GM10266 (cell line): ENCODE data around the gene KAZN.

ENCODE experiments used
- DNase-seq: peaks from one replicate; pipeline ENCODE4 v3.0.0; 2012; ENCODE audit errors: extremely low spot score
- TF ChIP-seq, protein P1 (sequence below): IDR thresholded peaks from 2 replicates; pipeline ENCODE4 v1.5.1; 2012; ENCODE audit warnings: mild to moderate bottlenecking, low read depth; ENCODE audit not compliant: control insufficient read depth, insufficient read depth; ENCODE audit errors: missing control alignments

The KAZN gene

DNA sequence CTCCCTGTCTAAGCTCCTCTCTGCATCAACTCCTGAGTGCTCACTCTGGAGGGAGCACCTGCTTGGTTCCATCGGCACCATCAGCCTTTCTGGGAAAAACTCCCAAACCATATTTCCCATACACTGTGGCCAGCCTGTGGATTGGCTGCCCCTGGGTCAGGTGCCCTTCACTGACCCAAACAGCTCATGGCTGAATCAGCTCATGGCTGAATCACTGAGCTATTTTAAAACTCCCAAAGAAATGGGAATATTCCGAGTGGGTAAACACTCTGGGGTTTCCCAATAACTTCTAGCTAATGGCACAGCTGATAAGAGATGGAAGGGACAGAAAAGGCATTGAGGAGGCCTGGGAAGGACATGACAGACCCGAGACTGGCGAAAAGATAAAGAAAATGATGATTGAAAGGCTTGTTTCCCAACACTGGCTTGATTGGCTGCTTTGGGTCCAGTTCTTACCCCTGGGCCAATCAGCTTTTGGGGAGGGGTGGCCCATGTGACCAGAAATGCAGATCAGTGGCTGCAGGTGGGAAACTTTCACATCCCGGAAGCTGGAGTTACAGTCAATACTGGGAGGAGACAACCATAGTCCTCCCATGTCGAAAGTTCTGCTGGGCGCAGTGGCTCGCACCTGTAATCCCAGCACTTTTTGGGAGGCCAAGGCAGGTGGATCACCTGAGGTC, 37.3 kb upstream of the KAZN start:
- TF ChIP-seq, protein P1, sequence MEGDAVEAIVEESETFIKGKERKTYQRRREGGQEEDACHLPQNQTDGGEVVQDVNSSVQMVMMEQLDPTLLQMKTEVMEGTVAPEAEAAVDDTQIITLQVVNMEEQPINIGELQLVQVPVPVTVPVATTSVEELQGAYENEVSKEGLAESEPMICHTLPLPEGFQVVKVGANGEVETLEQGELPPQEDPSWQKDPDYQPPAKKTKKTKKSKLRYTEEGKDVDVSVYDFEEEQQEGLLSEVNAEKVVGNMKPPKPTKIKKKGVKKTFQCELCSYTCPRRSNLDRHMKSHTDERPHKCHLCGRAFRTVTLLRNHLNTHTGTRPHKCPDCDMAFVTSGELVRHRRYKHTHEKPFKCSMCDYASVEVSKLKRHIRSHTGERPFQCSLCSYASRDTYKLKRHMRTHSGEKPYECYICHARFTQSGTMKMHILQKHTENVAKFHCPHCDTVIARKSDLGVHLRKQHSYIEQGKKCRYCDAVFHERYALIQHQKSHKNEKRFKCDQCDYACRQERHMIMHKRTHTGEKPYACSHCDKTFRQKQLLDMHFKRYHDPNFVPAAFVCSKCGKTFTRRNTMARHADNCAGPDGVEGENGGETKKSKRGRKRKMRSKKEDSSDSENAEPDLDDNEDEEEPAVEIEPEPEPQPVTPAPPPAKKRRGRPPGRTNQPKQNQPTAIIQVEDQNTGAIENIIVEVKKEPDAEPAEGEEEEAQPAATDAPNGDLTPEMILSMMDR = no peak
- no peak for DNase-seq

DNA sequence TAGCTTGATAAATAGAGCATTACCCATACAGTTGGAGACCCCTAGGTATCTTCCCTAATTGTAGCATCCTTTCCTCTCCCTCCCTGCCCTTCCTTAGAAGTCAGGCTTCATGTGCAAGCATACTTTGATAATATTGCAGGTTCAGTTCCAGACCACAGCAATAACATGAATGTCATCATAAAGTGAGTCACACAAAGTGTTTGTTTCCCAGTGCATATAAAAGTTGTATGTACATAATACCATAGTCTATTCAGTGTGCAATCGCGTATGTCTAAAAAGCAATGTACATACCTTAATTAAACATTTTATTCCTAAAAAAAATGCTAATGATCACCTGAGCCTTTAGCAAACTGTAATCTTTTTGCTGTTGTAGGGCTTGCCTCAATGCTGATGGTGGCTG, 33.4 kb upstream of the KAZN start:
- TF ChIP-seq, protein P1 = no peak
- DNase-seq = no peak

DNA sequence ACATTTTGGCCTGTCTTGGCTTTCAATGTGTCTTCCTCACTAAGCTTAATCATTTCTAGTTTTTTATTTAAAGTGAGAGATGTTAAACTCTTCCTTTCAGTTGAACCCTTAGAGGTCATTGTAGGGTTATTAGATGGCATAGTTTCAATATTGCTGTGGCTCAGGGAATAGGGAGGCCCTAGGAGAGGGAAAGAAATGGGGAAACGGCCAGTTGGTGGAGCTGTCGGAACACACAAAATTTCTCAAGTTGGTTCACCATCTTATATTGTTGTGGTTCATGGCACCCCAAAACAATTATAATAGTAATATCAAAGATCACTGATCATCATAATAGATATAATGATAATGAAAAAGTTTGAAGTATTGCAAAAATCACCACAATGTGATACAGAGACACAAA, 31.4 kb upstream of the KAZN start:
- TF ChIP-seq, protein P1 = no peak
- no peak for DNase-seq

DNA sequence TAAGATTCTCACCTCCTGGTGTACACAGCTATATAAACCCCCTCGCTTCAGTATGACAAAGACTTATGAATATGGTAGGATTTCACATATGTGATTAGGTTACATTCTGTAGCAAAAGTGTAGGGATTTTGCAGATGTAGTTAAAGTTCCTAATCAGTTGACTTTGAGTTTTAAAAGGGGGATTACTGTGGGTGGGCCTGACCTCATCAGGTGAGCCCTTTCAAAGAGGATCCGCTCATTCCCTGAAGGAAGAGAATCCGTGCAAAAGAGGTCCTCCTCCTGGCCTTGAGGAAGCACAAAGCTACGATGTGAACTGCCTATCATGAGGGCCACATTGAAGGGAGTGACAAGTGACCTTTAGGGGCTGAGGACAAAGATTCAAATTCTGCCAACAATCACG, 30.6 kb upstream of the KAZN start:
- DNase-seq = no peak
- TF ChIP-seq, protein P1 = no peak

DNA sequence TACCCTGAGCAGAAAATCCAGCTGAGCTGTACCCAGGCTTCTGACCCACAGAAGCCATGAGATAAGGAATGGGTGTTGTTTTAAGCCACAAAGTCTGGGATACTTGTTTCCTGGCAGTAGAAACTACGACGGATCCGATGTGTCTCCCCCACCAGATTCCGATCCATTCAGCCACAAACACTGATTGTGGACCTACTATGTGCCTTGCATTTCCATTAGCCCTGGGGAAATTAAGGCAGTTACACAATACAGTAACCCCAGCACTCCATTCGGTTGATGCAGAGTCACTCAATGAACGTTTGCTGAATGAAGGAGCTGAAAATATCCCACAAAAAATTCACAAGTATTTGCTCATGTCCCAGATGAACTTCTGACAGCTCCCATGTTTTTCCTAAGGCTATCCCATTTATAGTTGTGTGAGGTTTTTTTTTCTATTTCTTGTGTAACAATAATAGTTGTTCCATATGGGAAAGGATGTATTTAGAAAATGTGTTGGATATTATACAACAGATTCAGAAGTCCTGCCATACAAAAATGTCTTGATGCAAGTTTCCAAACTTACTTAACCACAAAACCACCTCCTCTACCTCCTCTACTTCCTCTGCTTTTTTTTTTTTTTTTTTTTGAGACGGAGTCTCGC, 29.6 kb upstream of the KAZN start:
- no peak for DNase-seq
- TF ChIP-seq, protein P1 = no peak

DNA sequence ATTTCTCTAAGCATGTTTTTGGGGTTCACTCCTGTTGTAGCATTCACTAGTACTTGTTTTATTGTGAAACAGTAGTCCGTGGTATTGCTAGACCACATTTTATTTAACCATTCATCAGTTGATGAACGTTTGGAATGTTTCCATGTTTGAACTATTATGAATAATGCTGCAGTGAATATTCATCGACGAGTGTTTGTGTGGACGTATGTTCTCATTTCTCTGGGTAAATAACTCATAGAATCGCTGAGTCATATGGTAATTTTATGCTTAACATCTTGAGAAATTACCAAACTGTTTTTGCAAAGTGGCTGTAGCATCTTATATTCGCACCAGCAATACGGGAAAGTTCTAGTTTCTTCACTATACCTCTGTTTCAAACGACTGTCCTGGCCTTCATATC, 28.0 kb upstream of the KAZN start:
- TF ChIP-seq, protein P1 = no peak

DNA sequence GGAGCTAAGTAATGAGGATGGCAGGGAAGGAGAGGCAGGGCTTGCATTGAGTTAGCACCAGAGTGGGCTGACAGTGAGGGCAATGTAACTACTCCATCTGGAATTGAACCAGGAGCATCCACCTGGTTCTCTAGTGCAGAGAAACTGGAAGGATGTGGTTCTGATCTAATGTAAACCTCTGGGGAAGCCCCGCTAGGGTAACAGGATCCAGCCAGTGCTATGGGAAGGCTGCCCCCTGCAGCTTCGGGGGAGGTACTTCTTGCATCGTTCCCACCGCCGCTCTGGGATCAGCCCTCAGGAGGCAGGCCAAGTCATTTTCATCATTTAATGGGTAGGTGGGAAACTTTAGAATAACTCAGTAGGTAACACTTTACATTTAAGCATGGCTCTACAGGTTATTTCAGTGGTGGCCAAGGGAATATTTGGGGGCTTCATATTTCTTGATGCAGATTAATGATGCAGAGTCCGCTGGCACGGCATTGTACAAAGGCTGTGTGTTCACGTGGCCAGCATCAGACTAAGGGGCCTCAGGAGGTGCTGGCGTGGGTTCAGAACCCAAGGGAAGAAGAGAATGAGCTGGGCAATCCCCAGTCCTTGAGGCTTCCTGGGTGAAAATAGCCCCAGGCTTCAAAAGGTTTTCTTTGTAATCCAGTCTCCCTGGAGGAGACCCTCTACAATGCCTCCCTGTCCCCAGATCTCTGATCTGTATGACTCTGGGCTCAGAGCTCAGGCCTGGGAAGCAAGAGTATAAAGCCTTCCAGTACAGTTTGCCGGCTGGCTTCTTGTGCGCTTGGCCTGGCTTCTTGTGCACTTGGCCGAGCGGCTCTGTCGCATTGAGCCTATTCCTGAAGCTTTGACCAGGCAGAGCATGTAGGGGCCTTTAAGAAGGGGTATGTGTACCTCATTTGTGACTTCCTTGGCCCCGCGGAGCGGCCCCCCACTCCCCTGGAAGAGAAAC, 26.4 kb upstream of the KAZN start:
- DNase-seq = peak; percentile 52

More for the DNA sequence above, 28.0 kb upstream of the KAZN start:
- DNase-seq = no peak

More for the DNA sequence above, 26.4 kb upstream of the KAZN start:
- TF ChIP-seq, protein P1 = peak; percentile 49
